ENCODE measurements around the gene TENM4.

- TF ChIP-seq, protein P1, sequence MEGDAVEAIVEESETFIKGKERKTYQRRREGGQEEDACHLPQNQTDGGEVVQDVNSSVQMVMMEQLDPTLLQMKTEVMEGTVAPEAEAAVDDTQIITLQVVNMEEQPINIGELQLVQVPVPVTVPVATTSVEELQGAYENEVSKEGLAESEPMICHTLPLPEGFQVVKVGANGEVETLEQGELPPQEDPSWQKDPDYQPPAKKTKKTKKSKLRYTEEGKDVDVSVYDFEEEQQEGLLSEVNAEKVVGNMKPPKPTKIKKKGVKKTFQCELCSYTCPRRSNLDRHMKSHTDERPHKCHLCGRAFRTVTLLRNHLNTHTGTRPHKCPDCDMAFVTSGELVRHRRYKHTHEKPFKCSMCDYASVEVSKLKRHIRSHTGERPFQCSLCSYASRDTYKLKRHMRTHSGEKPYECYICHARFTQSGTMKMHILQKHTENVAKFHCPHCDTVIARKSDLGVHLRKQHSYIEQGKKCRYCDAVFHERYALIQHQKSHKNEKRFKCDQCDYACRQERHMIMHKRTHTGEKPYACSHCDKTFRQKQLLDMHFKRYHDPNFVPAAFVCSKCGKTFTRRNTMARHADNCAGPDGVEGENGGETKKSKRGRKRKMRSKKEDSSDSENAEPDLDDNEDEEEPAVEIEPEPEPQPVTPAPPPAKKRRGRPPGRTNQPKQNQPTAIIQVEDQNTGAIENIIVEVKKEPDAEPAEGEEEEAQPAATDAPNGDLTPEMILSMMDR (IDR thresholded peaks at IDR 0.05), result no peak
- no peak for TF ChIP-seq POLR2A (IDR thresholded peaks at IDR 0.05)
Observed at GRCh38 chr11:78725200-78725599, 715.6 kb downstream of the TENM4 start.

Data from heart left ventricle (tissue), 13 donors.